ENCODE measurements around the gene PRUNE2. TPM values are rescaled to one million over a fixed set of nuclear protein-coding genes. Genes with fewer than 3 reads are reported as not detected.

Gene PRUNE2
- polyA plus RNA-seq, 3 donors, result 0.72 to 1.8 (median 1.5) TPM

- Histone ChIP-seq H3K79me2 (ENCODE audit: insufficient read depth, low read length) (peaks cover 7% of the 10 kb centered on the region), H3K4me2 (replicated peaks; ENCODE audit: extremely low read depth, low read length, poor library complexity, severe bottlenecking) (peak overlapping the region; percentile 64), H3K36me3 (replicated peaks in 1 of 2; ENCODE audit: control insufficient read depth in 1 of 2, insufficient read depth in 2 of 2, low read length in 2 of 2) (no peaks in the 10 kb centered on the region), H3K4me1 (ENCODE audit: control insufficient read depth in 1 of 2, insufficient read depth in 2 of 2, low read length in 2 of 2) (peaks cover 44 to 64% of the 10 kb centered on the region in 2 donors), H3K27ac (ENCODE audit: low read depth in 1 of 2, low read length in 2 of 2) (peak overlapping the region; percentile 26 to 89), H2AFZ (ENCODE audit: insufficient read depth, low read depth, low read length, poor library complexity, severe bottlenecking) (peak overlapping the region; percentile 23), H3K9ac (ENCODE audit: insufficient read depth, low read length, poor library complexity, severe bottlenecking) (peak overlapping the region; percentile 74), H3K4me3 (replicated peaks in 1 of 3; ENCODE audit: low read depth in 2 of 3, low read length in 3 of 3) (peak overlapping the region; percentile 45 to 91 (median 72)), H4K20me1 (ENCODE audit: insufficient read depth, low read length) (no peaks in the 10 kb centered on the region), H3K27me3 (ENCODE audit: control insufficient read depth in 2 of 2, insufficient read depth in 2 of 2, low read length in 2 of 2) (no peaks in the 10 kb centered on the region), H3K9me3 (replicated peaks in 1 of 2; ENCODE audit: control insufficient read depth in 1 of 2, insufficient read depth in 1 of 2, low read length in 2 of 2) (peaks cover 0 to 5% of the 10 kb centered on the region in 2 donors)
- Mint-ChIP-seq H3K27me3 (ENCODE audit: low read depth in 3 of 3) (no peaks in the 10 kb centered on the region), H3K4me3 (peak overlapping the region; percentile 71 to 89), H3K36me3 (peaks cover 0 to 3% of the 10 kb centered on the region in 2 donors), H3K9me3 (peaks cover 0 to 11% (median 6%) of the 10 kb centered on the region in 7 donors), H3K4me1 (peaks cover 57% of the 10 kb centered on the region), H3K27ac (peak overlapping the region; percentile 83 to 93 (median 88))
- intact Hi-C loops (cut with micrococcal nuclease), result loop anchor here in 1 of 2 donors (5.0 kb wide), 1 partner anchor 36 kb away; no protein-coding TSS in a partner anchor
- peak; percentile 65 to 86 (median 85) for DNase-seq
- WGBS (ENCODE audit: insufficient coverage), result no CpG with 5 or more reads among the region's 3 CpGs
- TF ChIP-seq, protein P1, sequence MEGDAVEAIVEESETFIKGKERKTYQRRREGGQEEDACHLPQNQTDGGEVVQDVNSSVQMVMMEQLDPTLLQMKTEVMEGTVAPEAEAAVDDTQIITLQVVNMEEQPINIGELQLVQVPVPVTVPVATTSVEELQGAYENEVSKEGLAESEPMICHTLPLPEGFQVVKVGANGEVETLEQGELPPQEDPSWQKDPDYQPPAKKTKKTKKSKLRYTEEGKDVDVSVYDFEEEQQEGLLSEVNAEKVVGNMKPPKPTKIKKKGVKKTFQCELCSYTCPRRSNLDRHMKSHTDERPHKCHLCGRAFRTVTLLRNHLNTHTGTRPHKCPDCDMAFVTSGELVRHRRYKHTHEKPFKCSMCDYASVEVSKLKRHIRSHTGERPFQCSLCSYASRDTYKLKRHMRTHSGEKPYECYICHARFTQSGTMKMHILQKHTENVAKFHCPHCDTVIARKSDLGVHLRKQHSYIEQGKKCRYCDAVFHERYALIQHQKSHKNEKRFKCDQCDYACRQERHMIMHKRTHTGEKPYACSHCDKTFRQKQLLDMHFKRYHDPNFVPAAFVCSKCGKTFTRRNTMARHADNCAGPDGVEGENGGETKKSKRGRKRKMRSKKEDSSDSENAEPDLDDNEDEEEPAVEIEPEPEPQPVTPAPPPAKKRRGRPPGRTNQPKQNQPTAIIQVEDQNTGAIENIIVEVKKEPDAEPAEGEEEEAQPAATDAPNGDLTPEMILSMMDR (IDR thresholded peaks at IDR 0.05), result no peak
Measured at GRCh38 chr9:76571288-76571687, 334.6 kb downstream of the PRUNE2 start.

- TF ChIP-seq, protein P1 (IDR thresholded peaks at IDR 0.05), result no peak
- peak overlapping the region in 1 of 2 donors; percentile 89 for H3K27ac ChIP-seq (ENCODE audit: low read depth in 1 of 2, low read length in 2 of 2)
- no peaks in the 10 kb centered on the region for H3K27me3 ChIP-seq (ENCODE audit: control insufficient read depth in 2 of 2, insufficient read depth in 2 of 2, low read length in 2 of 2)
- no CpG with 5 or more reads among the region's 2 CpGs for WGBS (ENCODE audit: insufficient coverage)
- H3K9ac ChIP-seq (ENCODE audit: insufficient read depth, low read length, poor library complexity, severe bottlenecking), result no peak overlapping the region
- peaks cover 0 to 5% of the 10 kb centered on the region in 2 donors for H3K9me3 ChIP-seq (replicated peaks in 1 of 2; ENCODE audit: control insufficient read depth in 1 of 2, insufficient read depth in 1 of 2, low read length in 2 of 2)
- peak overlapping the region; percentile 64 for H3K4me2 ChIP-seq (replicated peaks; ENCODE audit: extremely low read depth, low read length, poor library complexity, severe bottlenecking)
- intact Hi-C loops (cut with micrococcal nuclease), result loop anchor here in 1 of 2 donors (5.0 kb wide), 1 partner anchor 36 kb away; no protein-coding TSS in a partner anchor
- no peaks in the 10 kb centered on the region for H4K20me1 ChIP-seq (ENCODE audit: insufficient read depth, low read length)
- H3K4me1 ChIP-seq (ENCODE audit: control insufficient read depth in 1 of 2, insufficient read depth in 2 of 2, low read length in 2 of 2), result peaks cover 39 to 59% of the 10 kb centered on the region in 2 donors
- H3K27ac Mint-ChIP-seq, result peak overlapping the region; percentile 81 to 93 (median 88)
- DNase-seq, result peak; percentile 42 to 83 (median 66)
- H3K27me3 Mint-ChIP-seq (ENCODE audit: low read depth in 3 of 3), result no peaks in the 10 kb centered on the region
- H3K4me3 Mint-ChIP-seq, result peak overlapping the region; percentile 71 to 89
- peak overlapping the region in 1 of 3 experiments; percentile 72 for H3K4me3 ChIP-seq (replicated peaks in 1 of 3; ENCODE audit: low read depth in 2 of 3, low read length in 3 of 3)
- H3K79me2 ChIP-seq (ENCODE audit: insufficient read depth, low read length), result peaks cover 7% of the 10 kb centered on the region
- H3K9me3 Mint-ChIP-seq, result peaks cover 0 to 11% (median 6%) of the 10 kb centered on the region in 7 donors
- H2AFZ ChIP-seq (ENCODE audit: insufficient read depth, low read depth, low read length, poor library complexity, severe bottlenecking), result no peak overlapping the region
- peaks cover 0 to 5% of the 10 kb centered on the region in 2 donors for H3K36me3 Mint-ChIP-seq
- H3K4me1 Mint-ChIP-seq, result peaks cover 52% of the 10 kb centered on the region
- H3K36me3 ChIP-seq (replicated peaks in 1 of 2; ENCODE audit: control insufficient read depth in 1 of 2, insufficient read depth in 2 of 2, low read length in 2 of 2), result no peaks in the 10 kb centered on the region
Measured at GRCh38 chr9:76570826-76571225, 335.1 kb downstream of the PRUNE2 start.

Data from CD14-positive monocyte (primary cell).